ENCODE results near the gene CENPK. TPM values are rescaled to one million over a fixed set of nuclear protein-coding genes. Genes with fewer than 3 reads are reported as not detected.

CENPK gene
- total and polyA plus RNA-seq, 2 of the 8 experiments (the other 6 are each of a cell fraction or from before 2014, with no cell fraction given), result 13.3 to 50.9 TPM

- Histone ChIP-seq H2BK12ac (ENCODE audit: low read depth, low read length) (no peak overlapping the region), H4K20me1 (replicated peaks in 1 of 2; ENCODE audit: control insufficient read depth in 1 of 2, insufficient read depth in 2 of 2, low read length in 2 of 2) (no peaks in the 10 kb centered on the region), H3K4ac (replicated peaks; ENCODE audit: insufficient read length, low read depth, low read length) (no peak overlapping the region), H3K4me2 (ENCODE audit: insufficient read depth in 1 of 2, low read depth in 2 of 2, low read length in 2 of 2) (no peak overlapping the region), H4K8ac (ENCODE audit: extremely low read depth, insufficient read depth, low read length) (no peak overlapping the region), H2BK20ac (ENCODE audit: low read length) (no peak overlapping the region), H3K79me2 (ENCODE audit: control insufficient read depth in 1 of 2, insufficient read depth in 2 of 2, low read length in 2 of 2) (no peaks in the 10 kb centered on the region), H3K36me3 (ENCODE audit: control insufficient read depth in 2 of 4, insufficient read depth in 4 of 4, low read length in 3 of 4) (peaks cover 0 to 58% (median 18%) of the 10 kb centered on the region in 4 experiments; a peak in 7 of 8 replicates), H3K23me2 (ENCODE audit: low read depth, low read length) (no peaks in the 10 kb centered on the region), H3K9ac (replicated peaks in 1 of 4; ENCODE audit: extremely low read depth in 1 of 4, low read depth in 3 of 4, low read length in 3 of 4) (no peak overlapping the region), H3K27me3 (replicated peaks in 1 of 4; ENCODE audit: control insufficient read depth in 3 of 4, extremely low read depth in 1 of 4, insufficient read depth in 3 of 4, low read length in 3 of 4) (no peaks in the 10 kb centered on the region), H3K79me1 (ENCODE audit: low read depth, low read length) (no peaks in the 10 kb centered on the region), H3K14ac (ENCODE audit: insufficient read length) (no peak overlapping the region), H2BK5ac (ENCODE audit: low read depth, low read length) (no peak overlapping the region), H3K4me1 (replicated peaks in 1 of 4; ENCODE audit: control insufficient read depth in 3 of 4, insufficient read depth in 4 of 4, low read length in 3 of 4) (no peaks in the 10 kb centered on the region), H2BK15ac (ENCODE audit: low read length) (no peak overlapping the region), H2AK5ac (ENCODE audit: low read depth, low read length) (no peak overlapping the region), H2AFZ (ENCODE audit: low read length) (no peak overlapping the region), H3K9me3 (ENCODE audit: insufficient read depth in 2 of 2, low read depth in 1 of 2, low read length in 1 of 2) (no peaks in the 10 kb centered on the region), H3K23ac (ENCODE audit: insufficient read length) (no peak overlapping the region), H4K91ac (replicated peaks; ENCODE audit: insufficient read length, low read length) (no peak overlapping the region), H3K56ac (replicated peaks; ENCODE audit: insufficient read length, low read depth, low read length) (no peak overlapping the region), H3K18ac (ENCODE audit: extremely low read depth, low read length) (no peak overlapping the region), H4K5ac (ENCODE audit: insufficient read length, low read depth, low read length) (no peak overlapping the region), H3K27ac (ENCODE audit: low read depth, low read length) (no peak overlapping the region), H2BK120ac (replicated peaks; ENCODE audit: low read depth, low read length) (no peak overlapping the region), H3K4me3 (ENCODE audit: extremely low read depth in 1 of 4, insufficient read depth in 2 of 4, low read depth in 3 of 4, low read length in 4 of 4) (no peak overlapping the region)
- no peak for DNase-seq (ENCODE audit: low read depth in 1 of 2, low spot score in 2 of 2)
- no peak for FAIRE-seq
- 84% methylated on average over 2 of the region's 2 CpGs; no CpG with 5 or more reads in 1 of the 2 experiments for WGBS, 2 experiments (ENCODE audit: extremely low coverage in 1 of 2, insufficient coverage in 1 of 2, insufficient read length in 1 of 2, insufficient replicate concordance in 2 of 2, low coverage in 1 of 2, low lambda C conversion rate in 2 of 2, missing lambda C conversion rate in 1 of 2)
- CTCF ChIA-PET (ENCODE audit: partially characterized antibody), result no interaction called here
- POLR2A ChIA-PET (ENCODE audit: partially characterized antibody), result interaction anchor here (1.0 to 1.3 kb wide), 2 partner anchors 9 to 26 kb away, joined by 3 read pairs; partner anchors contain the start of genes CENPK and PPWD1
- TF ChIP-seq RNF2 (IDR thresholded peaks at IDR 0.05; ENCODE audit: borderline replicate concordance, low read depth, low read length, missing control alignments, poor library complexity, severe bottlenecking), result no peak
- no peak for TF ChIP-seq NANOG (IDR thresholded peaks at IDR 0.05; ENCODE audit: insufficient read depth, low read depth, low read length, poor library complexity, severe bottlenecking)
- TF ChIP-seq KDM4A (IDR thresholded peaks at IDR 0.05; ENCODE audit: low read depth, low read length, severe bottlenecking), result no peak
- no peak for TF ChIP-seq FOSL1 (IDR thresholded peaks at IDR 0.05; ENCODE audit: insufficient read depth, low read depth, low read length)
- TF ChIP-seq BACH1 (IDR thresholded peaks at IDR 0.05; ENCODE audit: low read length), result no peak
- TF ChIP-seq SIX5 (IDR thresholded peaks at IDR 0.05; ENCODE audit: low read depth, low read length), result no peak
- no peak for TF ChIP-seq USF2 (IDR thresholded peaks at IDR 0.05; ENCODE audit: low read length)
- TF ChIP-seq TBP (IDR thresholded peaks at IDR 0.05; ENCODE audit: low read depth, low read length), result no peak
These were observed 25.7 kb upstream of the CENPK start for GRCh38 chr5:65588694-65589093.

All from H1 (cell line).